K562 (cell line): ENCODE data around the gene SCN4A. TPM values are rescaled to one million over a fixed set of nuclear protein-coding genes. Genes with fewer than 3 reads are reported as not detected.

Source experiments
- ARID4B ChIP-seq: sonication (generic); formaldehyde crosslinking; IDR thresholded peaks from 2 replicates; pipeline ENCODE4 v1.8.0; 2022; ENCODE audit warnings: mild to moderate bottlenecking, missing genetic modification reagents
- CREM ChIP-seq: IDR thresholded peaks from 2 replicates; pipeline ENCODE4 v1.6.1; 2014; ENCODE audit warnings: antibody characterized with exemption, low read depth
- DACH1 ChIP-seq: fragments of 450-650 bp; IDR thresholded peaks from 2 replicates; pipeline ENCODE4 v1.6.1; 2018; ENCODE audit not compliant: partially characterized antibody
- EWSR1 ChIP-seq: fragments of 450-650 bp; IDR thresholded peaks from 2 replicates; pipeline ENCODE4 v1.6.1; 2018; ENCODE audit warnings: borderline replicate concordance, mild to moderate bottlenecking, low read depth, moderate library complexity; ENCODE audit not compliant: partially characterized antibody
- FOSL1 ChIP-seq: fragments of 200-800 bp; sonication (Bioruptor generic); conservative IDR thresholded peaks from 2 replicates; pipeline ENCODE4 v1.6.1; 2016; ENCODE audit warnings: missing genetic modification characterization, missing compliant biosample characterization
- IFI16 ChIP-seq: fragments of 250-450 bp; sonication (Bioruptor Pico); IDR thresholded peaks from 2 replicates; pipeline ENCODE4 v2.1.2; 2022; ENCODE audit warnings: mild to moderate bottlenecking, inconsistent platforms
- KDM1A ChIP-seq, 2 experiments: fragments of 450-650 bp; IDR thresholded peaks; 2 replicates each; pipeline ENCODE4 v1.6.1; 2016; ENCODE audit warnings: mild to moderate bottlenecking in 2 of 2
- KLF13 ChIP-seq: fragments of 450-650 bp; IDR thresholded peaks from 2 replicates; pipeline ENCODE4 v1.6.1; 2016; ENCODE audit warnings: missing genetic modification characterization, low read depth, mild to moderate bottlenecking, missing compliant biosample characterization, moderate library complexity, borderline replicate concordance
- MTA3 ChIP-seq: fragments of 450-650 bp; formaldehyde crosslinking; IDR thresholded peaks from 2 replicates; pipeline ENCODE4 v1.6.1; 2017; ENCODE audit warnings: mild to moderate bottlenecking, borderline replicate concordance
- PCBP1 ChIP-seq: fragments of 200-400 bp; formaldehyde crosslinking; IDR thresholded peaks from 2 replicates; pipeline ENCODE4 v1.6.1; 2018; ENCODE audit warnings: mild to moderate bottlenecking, low read depth, low read length; ENCODE audit not compliant: poor library complexity, severe bottlenecking
- RBFOX2 ChIP-seq: fragments of 200-400 bp; formaldehyde crosslinking; IDR thresholded peaks from 2 replicates; pipeline ENCODE4 v1.6.1; 2017; ENCODE audit warnings: low read depth, mild to moderate bottlenecking, low read length, moderate library complexity
- RBM17 ChIP-seq: fragments of 200-400 bp; formaldehyde crosslinking; IDR thresholded peaks from 2 replicates; pipeline ENCODE4 v1.6.1; 2017; ENCODE audit warnings: low read depth, mild to moderate bottlenecking, low read length, borderline replicate concordance
- SIX5 ChIP-seq, 2 experiments: IDR thresholded peaks; 2 replicates each; pipeline ENCODE4 v1.6.1; 2011; ENCODE audit warnings: low read length in 2 of 2, borderline replicate concordance in 1 of 2, low read depth in 1 of 2, mild to moderate bottlenecking in 1 of 2, moderate library complexity in 1 of 2; ENCODE audit not compliant: insufficient read depth in 1 of 2
- STAG1 ChIP-seq: sonication (generic); formaldehyde crosslinking; IDR thresholded peaks from 2 replicates; pipeline ENCODE4 v1.5.0; 2020; ENCODE audit warnings: missing genetic modification reagents, borderline replicate concordance
- TFAP4 ChIP-seq: sonication (generic); formaldehyde crosslinking; IDR thresholded peaks from 2 replicates; pipeline ENCODE4 v1.8.0; 2022; ENCODE audit warnings: missing genetic modification reagents, mild to moderate bottlenecking, moderate library complexity, borderline replicate concordance
- VEZF1 ChIP-seq: fragments of 200-800 bp; sonication (Bioruptor generic); IDR thresholded peaks from 2 replicates; pipeline ENCODE4 v1.6.1; 2017; ENCODE audit warnings: missing genetic modification characterization, missing compliant biosample characterization
- ZBTB8A ChIP-seq: fragments of 450-650 bp; IDR thresholded peaks from 2 replicates; pipeline ENCODE4 v1.6.1; 2018; ENCODE audit warnings: mild to moderate bottlenecking, moderate library complexity; ENCODE audit not compliant: partially characterized antibody
- ZNF197 ChIP-seq: fragments of 200-800 bp; sonication (Bioruptor generic); IDR thresholded peaks from 2 replicates; pipeline ENCODE4 v1.6.1; 2016; ENCODE audit warnings: low read depth, missing genetic modification characterization, missing compliant biosample characterization
- ZSCAN32 ChIP-seq: fragments of 450-650 bp; formaldehyde crosslinking; IDR thresholded peaks from 2 replicates; pipeline ENCODE4 v1.4.0; 2020; ENCODE audit warnings: mild to moderate bottlenecking, moderate library complexity
- polyA plus RNA-seq, 8 experiments: library from polyadenylated mRNA; depleted of rRNA in 4 of 8; stranded (reverse) in 5 of 8; unstranded in 3 of 8; fragments of >200 nt; fragmentation: Nextera tagmentation in 2 of 8; fragmentation: Illumina TruSeq in 1 of 8; extraction: Ambion mirVana in 2 of 8; extraction: Trizol in 1 of 8; gene quantifications; 2 replicates each; pipeline versions ENCODE4 v1.2.1 to v1.2.3, GENCODE V29; 2011 to 2014; ENCODE audit warnings: inconsistent platforms in 1 of 8, missing spikeins in 1 of 8
- total RNA-seq, 7 experiments: library from RNA; depleted of rRNA in 6 of 7; stranded (reverse); fragments of >200 nt in 6 of 7; fragmentation: Illumina TruSeq in 2 of 7; extraction: Trizol in 2 of 7; gene quantifications; 2 replicates each; pipeline versions ENCODE4 v1.2.1 to v1.2.3, GENCODE V29; 2011 to 2021; ENCODE audit warnings: low replicate concordance in 1 of 7

Gene SCN4A
- total and polyA plus RNA-seq, 9 of the 15 experiments (the other 6 are each of a cell fraction or from before 2014, with no cell fraction given), result 0.29 to 2.6 (median 1.4) TPM

GRCh38 chr17:63998050-63998720 is 25.5 kb upstream of the SCN4A start, which contains the start of gene PRR29 (continued):
- TF ChIP-seq ARID4B (CRISPR knock-in tag) (peak; percentile 97), KLF13 (tag) (peak; percentile 52; the same call in 1 of the 2 replicates), KDM1A (IDR thresholded peaks at IDR 0.05) (no peak), RBFOX2 (0 out of 2 replicates have a peak, but pooled peaks have one; percentile 20), IFI16 (no peak), VEZF1 (CRISPR knock-in tag) (peak; percentile 65), STAG1 (no peak), FOSL1 (tag) (no peak), CREM (0 out of 2 replicates have a peak, but pooled peaks have one; percentile 15), PCBP1 (peak; percentile 58), SIX5 (IDR thresholded peaks at IDR 0.05; ENCODE audit: borderline replicate concordance in 1 of 2, insufficient read depth in 1 of 2, low read depth in 1 of 2, low read length in 2 of 2) (no peak), ZNF197 (CRISPR knock-in tag) (no peak), MTA3 (no peak), EWSR1 (no peak), ZBTB8A (no peak), RBM17 (no peak), TFAP4 (CRISPR knock-in tag) (peak; percentile 67; the same call in 1 of the 2 replicates), DACH1 (no peak), ZSCAN32 (CRISPR knock-in tag) (no peak)
